Ectodermal cell (in vitro differentiated cells): ENCODE data around the gene TANK. TPM values are rescaled to one million over a fixed set of nuclear protein-coding genes. Genes with fewer than 3 reads are reported as not detected.

Experiments used
- H3K27ac ChIP-seq: 2 replicates; pipeline ENCODE4 v1.7.0; 2013; ENCODE audit warnings: mild to moderate bottlenecking, low read depth, low read length; ENCODE audit not compliant: insufficient read depth, poor library complexity, severe bottlenecking
- H3K27me3 ChIP-seq: 2 replicates; pipeline ENCODE4 v1.7.0; 2013; ENCODE audit warnings: mild to moderate bottlenecking, low read length; ENCODE audit not compliant: insufficient read depth, control insufficient read depth, poor library complexity, severe bottlenecking
- H3K36me3 ChIP-seq: one replicate; pipeline ENCODE4 v1.7.0; 2013; ENCODE audit warnings: low read length; ENCODE audit not compliant: control insufficient read depth, insufficient read depth
- H3K4me1 ChIP-seq: one replicate; pipeline ENCODE4 v1.7.0; 2013; ENCODE audit warnings: low read length; ENCODE audit not compliant: control insufficient read depth, insufficient read depth
- H3K4me3 ChIP-seq: 2 replicates; pipeline ENCODE4 v1.7.0; 2013; ENCODE audit warnings: low read depth, low read length, control low read depth; ENCODE audit not compliant: insufficient read depth
- H3K9me3 ChIP-seq: 2 replicates; pipeline ENCODE4 v1.7.0; 2013; ENCODE audit warnings: mild to moderate bottlenecking, low read length, moderate library complexity; ENCODE audit not compliant: control insufficient read depth
- WGBS, 2 experiments: methylation state at CpG; one replicate each; pipeline ENCODE4 v1.1.7; 2013; ENCODE audit warnings: missing lambda C conversion rate in 2 of 2; 5-methylcytosine and 5-hydroxymethylcytosine counted together
- polyA plus RNA-seq, 4 experiments: library from polyadenylated mRNA; stranded (reverse); fragments of 50-300 nt; gene quantifications; one replicate each; pipeline ENCODE4 v1.2.3, GENCODE V29; 2013

TANK gene, protein sequence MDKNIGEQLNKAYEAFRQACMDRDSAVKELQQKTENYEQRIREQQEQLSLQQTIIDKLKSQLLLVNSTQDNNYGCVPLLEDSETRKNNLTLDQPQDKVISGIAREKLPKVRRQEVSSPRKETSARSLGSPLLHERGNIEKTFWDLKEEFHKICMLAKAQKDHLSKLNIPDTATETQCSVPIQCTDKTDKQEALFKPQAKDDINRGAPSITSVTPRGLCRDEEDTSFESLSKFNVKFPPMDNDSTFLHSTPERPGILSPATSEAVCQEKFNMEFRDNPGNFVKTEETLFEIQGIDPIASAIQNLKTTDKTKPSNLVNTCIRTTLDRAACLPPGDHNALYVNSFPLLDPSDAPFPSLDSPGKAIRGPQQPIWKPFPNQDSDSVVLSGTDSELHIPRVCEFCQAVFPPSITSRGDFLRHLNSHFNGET
- 22.0 TPM for polyA plus RNA-seq (2013, experiment 1 of 4)
- polyA plus RNA-seq (2013, experiment 2 of 4) = 24.3 TPM
- polyA plus RNA-seq (2013, experiment 3 of 4) = 25.6 TPM
- polyA plus RNA-seq (2013, experiment 4 of 4) = 27.6 TPM

DNA sequence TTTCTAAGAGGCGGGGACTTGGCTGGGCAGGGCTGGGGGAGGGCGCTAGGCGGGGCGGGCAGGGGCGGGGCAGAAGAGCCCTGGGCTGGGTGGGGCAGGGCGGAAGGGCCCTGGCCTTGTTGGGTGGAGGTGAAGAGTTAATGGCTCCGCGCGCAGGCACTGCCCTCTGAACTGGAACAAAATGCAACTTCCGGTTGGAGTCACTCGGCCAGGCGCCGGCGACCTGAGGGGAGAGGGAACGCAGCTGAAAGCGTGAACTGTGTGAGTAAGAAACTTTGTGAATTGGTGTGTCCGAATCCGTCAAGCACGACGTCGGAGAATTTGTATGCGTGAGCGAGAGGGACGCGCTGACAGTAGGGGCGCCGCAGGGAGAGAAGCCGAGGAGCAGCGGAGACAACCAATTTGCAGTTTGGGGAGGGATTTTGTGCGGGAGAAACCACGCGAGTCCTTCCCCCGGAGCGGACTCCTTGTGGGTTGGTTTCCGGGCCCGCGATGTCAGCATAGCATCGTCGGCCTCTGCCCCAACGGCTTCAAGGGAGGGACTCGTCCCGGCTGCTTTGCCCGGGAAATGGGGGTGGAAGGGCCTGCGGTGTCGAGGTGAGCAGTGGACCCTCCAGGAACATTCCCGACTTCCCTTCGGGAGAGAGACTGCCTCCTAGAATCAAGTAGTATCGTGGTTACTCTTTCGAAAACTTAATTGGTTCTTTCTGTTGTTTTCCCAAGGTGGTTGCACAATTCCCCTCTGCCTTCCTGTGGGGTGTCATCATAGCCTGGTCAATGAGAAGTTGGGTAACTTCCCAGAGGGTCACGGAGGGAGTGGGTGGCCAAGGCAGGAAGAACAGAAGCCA is at the start of gene TANK:
Gene TANK (plus strand): TSS at position 203 of the 848 bp plus-strand sequence. CDS start 19,235 bp downstream, outside the sequence.
- WGBS, 2 experiments = 0% methylated on average over 48 to 50 of the region's 50 CpGs
- Histone ChIP-seq H3K27me3 (no peaks in the 10 kb centered on the region), H3K36me3 (no peaks in the 10 kb centered on the region), H3K27ac (peak within 1 kb of the TSS; percentile 75), H3K9me3 (no peaks in the 10 kb centered on the region), H3K4me3 (peak within 1 kb of the TSS; percentile 92), H3K4me1 (no peaks in the 10 kb centered on the region)

DNA sequence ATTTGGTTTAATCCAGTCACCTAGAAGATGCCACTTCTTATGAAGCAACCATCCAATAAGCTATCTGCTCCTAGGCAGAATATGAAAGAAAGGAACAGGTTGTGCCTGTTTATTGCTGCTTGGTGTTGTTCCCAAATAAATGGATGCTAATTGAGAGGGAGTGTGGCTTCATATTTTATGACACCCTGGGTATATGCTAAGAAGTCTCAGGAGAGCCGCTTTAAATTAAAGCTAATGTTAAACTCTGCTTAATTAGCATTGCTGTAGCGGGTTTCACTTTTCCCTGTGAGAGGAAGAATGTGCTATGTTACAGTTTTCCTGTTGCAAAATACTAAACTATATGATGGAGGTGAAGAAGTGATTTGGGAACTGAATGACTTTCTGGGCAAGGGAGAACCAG is 48.7 kb upstream of the TANK start:
- Histone ChIP-seq H3K27me3 (no peaks in the 10 kb centered on the region), H3K4me3 (no peak overlapping the region), H3K9me3 (no peaks in the 10 kb centered on the region), H3K27ac (no peak overlapping the region), H3K4me1 (no peaks in the 10 kb centered on the region), H3K36me3 (no peaks in the 10 kb centered on the region)
- 72 to 80% methylated on average over 2 of the region's 2 CpGs for WGBS, 2 experiments

DNA sequence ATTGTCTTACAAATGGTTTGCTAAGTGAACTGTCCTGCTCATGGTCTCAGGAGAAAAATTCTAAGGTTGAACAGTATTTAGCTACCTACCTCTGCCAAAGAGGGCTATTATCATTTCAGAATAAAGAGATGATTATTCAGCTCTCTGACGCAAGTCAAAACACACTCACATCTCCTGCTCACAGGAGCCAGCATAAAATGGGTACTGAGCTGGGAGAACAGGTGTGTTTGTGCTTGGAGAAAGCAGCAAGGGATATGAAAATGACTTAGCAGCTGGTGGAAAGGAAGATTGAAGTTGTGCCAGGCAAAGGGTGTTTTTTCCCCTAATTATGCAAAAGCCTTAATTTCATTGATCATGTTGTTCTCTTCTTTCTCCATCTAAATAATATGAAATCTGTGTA is 47.3 kb upstream of the TANK start:
- no peaks in the 10 kb centered on the region for H3K36me3 ChIP-seq
- no peak overlapping the region for H3K4me3 ChIP-seq
- H3K4me1 ChIP-seq = no peaks in the 10 kb centered on the region
- H3K9me3 ChIP-seq = no peaks in the 10 kb centered on the region
- no peaks in the 10 kb centered on the region for H3K27me3 ChIP-seq
- H3K27ac ChIP-seq = no peak overlapping the region
- no CpG with 5 or more reads among the region's 1 CpG for WGBS, 2 experiments

DNA sequence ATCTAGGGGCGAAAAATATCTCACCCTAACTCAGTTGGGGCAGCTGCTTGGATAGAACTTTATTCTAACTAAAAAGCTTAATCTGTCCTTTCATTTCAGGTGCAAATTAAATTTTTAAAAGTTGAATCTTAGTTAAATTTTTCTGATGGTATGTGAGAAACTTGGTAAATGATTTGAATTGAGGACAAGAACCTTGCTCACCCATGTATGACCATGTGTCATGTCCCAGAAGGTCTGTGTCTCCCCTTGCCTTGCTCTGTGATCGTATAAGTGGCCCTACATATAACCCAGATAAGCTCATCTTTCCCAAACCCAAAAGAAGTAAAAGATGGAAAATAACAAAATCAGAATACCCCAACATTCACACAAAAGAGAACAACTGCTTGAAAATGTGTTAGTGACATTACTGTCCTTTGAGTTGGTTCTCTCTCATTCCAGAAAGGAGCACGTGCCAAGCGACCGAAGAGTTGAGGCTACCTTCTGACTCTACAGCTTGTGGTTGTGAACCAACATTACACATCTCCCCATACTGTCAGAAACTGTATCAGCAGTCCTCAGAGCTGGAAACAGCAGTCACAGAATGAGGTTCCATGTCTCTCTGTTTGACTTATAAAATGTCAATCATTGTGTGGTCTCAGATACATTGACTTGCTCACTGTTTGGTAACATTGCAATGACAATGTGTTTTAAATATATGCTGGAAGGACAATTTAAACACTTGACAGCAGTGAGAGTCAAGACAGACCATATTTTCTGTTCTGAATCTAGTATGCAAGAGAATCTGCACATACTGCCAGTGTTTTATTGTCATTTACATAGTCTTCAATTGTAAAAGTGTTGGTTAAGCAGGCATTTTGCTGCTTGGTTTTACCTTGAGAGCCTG is 46.3 kb upstream of the TANK start:
- WGBS, 2 experiments = 95 to 97% methylated on average over 5 of the region's 5 CpGs
- H3K27ac ChIP-seq = no peak overlapping the region
- no peak overlapping the region for H3K4me3 ChIP-seq
- no peaks in the 10 kb centered on the region for H3K27me3 ChIP-seq
- H3K36me3 ChIP-seq = no peaks in the 10 kb centered on the region
- no peaks in the 10 kb centered on the region for H3K9me3 ChIP-seq
- H3K4me1 ChIP-seq = no peaks in the 10 kb centered on the region

DNA sequence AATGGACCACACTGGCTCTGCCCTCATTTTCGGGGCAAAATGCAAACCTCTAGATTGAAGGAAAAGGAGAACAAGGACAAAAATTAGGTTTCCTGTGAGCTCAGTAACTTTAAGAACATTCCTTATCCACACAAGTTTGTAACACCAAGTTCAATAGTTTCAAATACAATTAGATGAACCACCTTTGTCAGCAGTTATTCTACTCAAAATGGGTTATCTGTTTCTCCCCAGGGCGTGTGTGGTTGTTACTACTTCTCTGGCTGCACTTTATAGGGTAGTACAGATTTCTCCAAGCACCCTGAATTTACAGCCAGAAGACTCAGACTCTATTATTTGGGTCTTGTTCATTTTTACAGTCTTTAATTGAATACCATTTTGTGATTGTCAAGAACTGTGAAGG is 45.0 kb upstream of the TANK start:
- Histone ChIP-seq H3K27ac (no peak overlapping the region), H3K4me3 (no peak overlapping the region), H3K36me3 (no peaks in the 10 kb centered on the region), H3K4me1 (no peaks in the 10 kb centered on the region), H3K9me3 (no peaks in the 10 kb centered on the region), H3K27me3 (no peaks in the 10 kb centered on the region)
- 89 to 94% methylated on average over 2 of the region's 2 CpGs for WGBS, 2 experiments

DNA sequence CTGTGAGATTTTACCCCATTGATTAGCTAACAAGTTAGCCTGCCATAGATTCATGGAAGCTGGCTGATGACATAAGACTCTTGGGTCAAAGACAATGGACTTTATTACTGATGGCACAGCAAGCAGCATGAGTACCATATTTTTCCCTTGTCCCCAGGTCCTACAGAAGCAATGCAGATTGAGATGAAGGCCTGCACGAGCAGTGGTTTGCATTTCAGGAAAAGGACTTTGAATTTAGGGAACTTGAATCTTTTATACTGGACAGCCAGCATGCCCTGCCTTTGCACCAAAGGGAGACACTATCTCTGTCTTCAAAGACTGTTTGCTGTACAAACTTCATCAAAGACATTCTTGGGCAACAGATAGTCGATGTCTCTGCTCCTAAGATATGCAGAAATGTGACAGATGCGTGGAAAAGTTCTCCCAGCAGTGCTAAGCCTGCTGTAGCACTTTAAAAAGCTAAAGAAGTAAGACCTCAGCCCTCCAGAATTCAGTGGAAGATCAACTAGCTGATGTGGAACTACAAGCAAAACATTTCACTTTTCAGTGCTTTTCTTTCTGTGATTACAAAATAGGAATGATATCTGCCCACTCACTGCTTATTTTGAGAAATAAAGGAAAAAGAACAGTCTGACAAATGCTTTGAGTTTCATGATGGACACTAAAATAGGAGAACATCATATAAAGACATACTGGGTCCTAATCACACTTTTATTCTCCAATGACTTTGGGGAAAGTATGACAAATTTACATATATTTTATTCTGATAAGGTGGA is 44.4 kb upstream of the TANK start:
- Histone ChIP-seq H3K36me3 (no peaks in the 10 kb centered on the region), H3K4me3 (no peak overlapping the region), H3K4me1 (no peaks in the 10 kb centered on the region), H3K9me3 (no peaks in the 10 kb centered on the region), H3K27ac (no peak overlapping the region), H3K27me3 (no peaks in the 10 kb centered on the region)
- 82 to 84% methylated on average over 3 of the region's 3 CpGs for WGBS, 2 experiments

DNA sequence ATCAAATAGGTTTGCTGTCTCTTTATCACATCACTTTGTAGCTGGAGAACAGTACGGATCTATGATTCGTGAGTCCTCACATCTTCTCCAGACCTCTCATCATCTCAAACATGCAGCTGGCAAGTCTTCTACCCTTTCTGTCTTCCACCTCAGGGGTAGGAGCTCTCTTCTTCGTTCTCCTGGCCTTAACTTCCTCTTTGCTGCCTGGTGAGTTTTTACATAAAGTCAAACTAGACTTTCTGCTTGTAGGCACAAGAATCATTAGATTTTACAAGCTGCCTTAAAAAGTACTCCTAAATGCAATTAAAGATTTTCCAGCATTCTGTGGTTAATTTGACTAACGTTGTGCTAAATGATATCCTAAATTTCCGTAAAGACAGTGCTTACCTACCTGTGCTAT is 43.7 kb upstream of the TANK start:
- Histone ChIP-seq H3K27ac (no peak overlapping the region), H3K27me3 (no peaks in the 10 kb centered on the region), H3K4me1 (no peaks in the 10 kb centered on the region), H3K36me3 (no peaks in the 10 kb centered on the region), H3K4me3 (no peak overlapping the region), H3K9me3 (no peaks in the 10 kb centered on the region)
- 94% methylated on average over 5 of the region's 5 CpGs for WGBS, 2 experiments

DNA sequence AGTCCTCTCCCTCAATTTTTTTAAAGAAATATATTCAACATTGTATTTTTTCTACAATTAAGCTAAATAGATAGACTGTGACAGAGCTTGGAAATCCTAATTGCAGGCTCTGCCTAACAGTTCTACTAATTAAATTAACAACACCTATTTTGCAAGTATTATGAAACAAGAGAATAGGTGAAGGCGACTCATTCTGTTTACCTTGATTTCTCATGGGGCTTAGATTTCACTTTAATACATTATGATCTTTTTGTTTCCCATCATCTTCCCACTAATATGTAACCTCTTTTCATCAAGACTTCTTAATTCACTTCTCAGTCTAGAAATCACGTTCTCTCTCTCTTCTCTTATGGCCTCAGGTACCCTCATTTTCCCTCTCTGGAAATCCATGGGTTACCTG is 42.7 kb upstream of the TANK start:
- Histone ChIP-seq H3K27ac (no peak overlapping the region), H3K4me1 (no peaks in the 10 kb centered on the region), H3K27me3 (no peaks in the 10 kb centered on the region), H3K9me3 (no peaks in the 10 kb centered on the region), H3K4me3 (no peak overlapping the region), H3K36me3 (no peaks in the 10 kb centered on the region)
- 95 to 99% methylated on average over 2 of the region's 2 CpGs for WGBS, 2 experiments

DNA sequence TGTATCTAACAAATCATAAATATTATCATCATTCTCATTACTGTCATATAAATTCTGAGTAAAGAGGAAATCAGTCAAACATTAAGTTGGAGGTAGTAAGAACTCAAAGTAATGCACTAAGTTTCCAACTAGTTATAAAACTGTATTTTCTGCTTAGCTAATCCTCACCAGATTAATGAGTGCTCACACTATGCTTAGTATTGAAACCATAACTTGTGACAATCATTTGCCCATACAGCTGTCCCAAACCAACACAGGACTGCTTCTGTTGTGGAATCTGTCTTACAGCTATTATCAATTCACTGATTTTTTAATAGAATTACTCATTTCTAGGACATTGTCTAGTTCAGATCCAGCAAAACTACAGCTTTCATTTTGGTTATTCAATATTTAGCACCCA is 41.5 kb upstream of the TANK start:
- no peaks in the 10 kb centered on the region for H3K4me1 ChIP-seq
- no peaks in the 10 kb centered on the region for H3K9me3 ChIP-seq
- H3K36me3 ChIP-seq = no peaks in the 10 kb centered on the region
- no peak overlapping the region for H3K27ac ChIP-seq
- no peaks in the 10 kb centered on the region for H3K27me3 ChIP-seq
- no peak overlapping the region for H3K4me3 ChIP-seq
